Spinal cord (tissue), 10 donors: Measurements from ENCODE around the gene ADD1. TPM values are rescaled to one million over a fixed set of nuclear protein-coding genes. Genes with fewer than 3 reads are reported as not detected.
A peak's percentile ranks its signal among the peaks of the same experiment; 100 is the strongest.

Experiments used
- DNase-seq, 6 donors: peaks; one replicate each; pipeline versions ENCODE4 v3.0.0 to v3.0.0-alpha.2; 2013 to 2015; ENCODE audit warnings: low spot score in 6 of 6, low read depth in 4 of 6
- H3K27ac ChIP-seq: one replicate; pipeline ENCODE4 v1.5.1; 2013; ENCODE audit warnings: low read depth, low read length, control low read depth
- H3K27me3 ChIP-seq: one replicate; pipeline ENCODE4 v1.6.1; 2013; ENCODE audit warnings: low read length; ENCODE audit not compliant: control insufficient read depth, insufficient read depth
- H3K36me3 ChIP-seq: one replicate; pipeline ENCODE4 v1.6.1; 2013; ENCODE audit warnings: low read length; ENCODE audit not compliant: control insufficient read depth, insufficient read depth
- H3K4me1 ChIP-seq: one replicate; pipeline ENCODE4 v1.6.1; 2013; ENCODE audit warnings: low read length; ENCODE audit not compliant: control insufficient read depth, insufficient read depth
- H3K4me3 ChIP-seq: one replicate; pipeline ENCODE4 v1.5.1; 2013; ENCODE audit warnings: low read depth, low read length, control low read depth
- H3K9me3 ChIP-seq: one replicate; pipeline ENCODE4 v1.6.1; 2013; ENCODE audit warnings: low read length; ENCODE audit not compliant: control insufficient read depth, insufficient read depth
- WGBS: methylation state at CpG from one replicate; pipeline ENCODE4 v1.1.5; 2013; ENCODE audit warnings: missing lambda C conversion rate; ENCODE audit not compliant: insufficient coverage; 5-methylcytosine and 5-hydroxymethylcytosine counted together
- polyA plus RNA-seq, 2 donors: library from polyadenylated mRNA; unstranded; fragments of 120-200 nt; gene quantifications; one replicate each; pipeline ENCODE4 v1.2.1, GENCODE V29; 2013; ENCODE audit not compliant: insufficient read length in 2 of 2
- total RNA-seq, 2 donors: library from RNA; depleted of rRNA in 1 of 2; stranded (reverse); fragments of 120-200 nt in 1 of 2; fragments of >200 nt in 1 of 2; gene quantifications; one replicate each; pipeline versions ENCODE4 v1.2.3 to v1.2.4, GENCODE V29; 2013 to 2014
- donor health status: healthy.

ADD1 gene
- total and polyA plus RNA-seq, 4 donors, result 201 to 334 (median 306) TPM

- WGBS, result 36% methylated on average over 24 of the region's 28 CpGs
- DNase-seq, result peak in 2 of 6 donors; percentile 71 to 83
- Histone ChIP-seq H3K36me3 (peaks cover 41% of the 10 kb centered on the region), H3K27me3 (no peaks in the 10 kb centered on the region), H3K4me3 (no peak overlapping the region), H3K9me3 (no peaks in the 10 kb centered on the region), H3K4me1 (peaks cover 73% of the 10 kb centered on the region), H3K27ac (peak overlapping the region; percentile 77)
Observed at GRCh38 chr4:2806390-2807355, 37.0 kb upstream of the ADD1 start.

GRCh38 chr4:2807571-2807970, 36.1 kb upstream of the ADD1 start:
- WGBS, result 92% methylated on average over 13 of the region's 13 CpGs
- H3K36me3 ChIP-seq, result peaks cover 47% of the 10 kb centered on the region
- DNase-seq, result no peak
- no peaks in the 10 kb centered on the region for H3K27me3 ChIP-seq
- H3K9me3 ChIP-seq, result no peaks in the 10 kb centered on the region
- H3K27ac ChIP-seq, result peak overlapping the region; percentile 77
- H3K4me1 ChIP-seq, result peaks cover 77% of the 10 kb centered on the region
- no peak overlapping the region for H3K4me3 ChIP-seq

- peaks cover 47% of the 10 kb centered on the region for H3K36me3 ChIP-seq
- no peaks in the 10 kb centered on the region for H3K27me3 ChIP-seq
- no peak overlapping the region for H3K4me3 ChIP-seq
- no peak for DNase-seq
- H3K27ac ChIP-seq, result no peak overlapping the region
- peaks cover 76% of the 10 kb centered on the region for H3K4me1 ChIP-seq
- no peaks in the 10 kb centered on the region for H3K9me3 ChIP-seq
- WGBS, result 94% methylated on average over 6 of the region's 7 CpGs
Observed at GRCh38 chr4:2808001-2808400, 35.6 kb upstream of the ADD1 start.

GRCh38 chr4:2809610-2810180, 33.9 kb upstream of the ADD1 start:
- 39% methylated on average over 9 of the region's 10 CpGs for WGBS
- no peak for DNase-seq
- Histone ChIP-seq H3K36me3 (peaks cover 45% of the 10 kb centered on the region), H3K4me1 (peaks cover 71% of the 10 kb centered on the region), H3K27me3 (no peaks in the 10 kb centered on the region), H3K27ac (no peak overlapping the region), H3K4me3 (no peak overlapping the region), H3K9me3 (no peaks in the 10 kb centered on the region)

- Histone ChIP-seq H3K36me3 (peaks cover 44% of the 10 kb centered on the region), H3K4me3 (no peak overlapping the region), H3K27me3 (no peaks in the 10 kb centered on the region), H3K4me1 (peaks cover 64% of the 10 kb centered on the region), H3K9me3 (no peaks in the 10 kb centered on the region), H3K27ac (no peak overlapping the region)
- WGBS, result 79% methylated on average over 10 of the region's 10 CpGs
- no peak for DNase-seq
Observed at GRCh38 chr4:2810388-2810787, 33.3 kb upstream of the ADD1 start.

GRCh38 chr4:2811830-2812611, 31.6 kb upstream of the ADD1 start:
- 65% methylated on average over 21 of the region's 21 CpGs for WGBS
- Histone ChIP-seq H3K36me3 (peaks cover 36% of the 10 kb centered on the region), H3K27me3 (no peaks in the 10 kb centered on the region), H3K27ac (peak overlapping the region; percentile 44), H3K4me3 (no peak overlapping the region), H3K4me1 (peaks cover 48% of the 10 kb centered on the region), H3K9me3 (no peaks in the 10 kb centered on the region)
- no peak for DNase-seq

GRCh38 chr4:2812612-2813354, 30.9 kb upstream of the ADD1 start:
- 61% methylated on average over 12 of the region's 20 CpGs for WGBS
- Histone ChIP-seq H3K36me3 (peaks cover 33% of the 10 kb centered on the region), H3K9me3 (no peaks in the 10 kb centered on the region), H3K27me3 (no peaks in the 10 kb centered on the region), H3K27ac (peak overlapping the region; percentile 44), H3K4me1 (peaks cover 48% of the 10 kb centered on the region), H3K4me3 (no peak overlapping the region)
- DNase-seq, result no peak

GRCh38 chr4:2813446-2814405, 29.9 kb upstream of the ADD1 start:
- Histone ChIP-seq H3K4me1 (peaks cover 52% of the 10 kb centered on the region), H3K27ac (no peak overlapping the region)

More at GRCh38 chr4:2813446-2814405, 29.9 kb upstream of the ADD1 start:
- no peaks in the 10 kb centered on the region for H3K9me3 ChIP-seq
- H3K36me3 ChIP-seq, result peaks cover 33% of the 10 kb centered on the region
- H3K4me3 ChIP-seq, result no peak overlapping the region
- WGBS, result 87% methylated on average over 16 of the region's 17 CpGs
- no peak for DNase-seq
- no peaks in the 10 kb centered on the region for H3K27me3 ChIP-seq
